HepG2 (cell line): Measurements from ENCODE around the gene LYST.

Experiments used
- EP300 ChIP-seq, 3 experiments: sonication (generic) in 1 of 3; formaldehyde crosslinking in 1 of 3; IDR thresholded peaks; 2 replicates each; pipeline versions ENCODE4 v1.5.1 to v1.6.1; 2011 to 2020; ENCODE audit warnings: low read depth in 2 of 3, low read length in 2 of 3, borderline replicate concordance in 1 of 3, improper control_type of control experiment in 1 of 3, mild to moderate bottlenecking in 1 of 3, missing genetic modification reagents in 1 of 3, moderate library complexity in 1 of 3
- MEIS2 ChIP-seq: sonication (generic); formaldehyde crosslinking; IDR thresholded peaks from 2 replicates; pipeline ENCODE4 v1.9.0; 2021; ENCODE audit warnings: mild to moderate bottlenecking, missing genetic modification reagents
- RAD21 ChIP-seq: fragments of 450-650 bp; formaldehyde crosslinking; IDR thresholded peaks from 2 replicates; pipeline ENCODE4 v1.5.0; 2020; ENCODE audit warnings: mild to moderate bottlenecking

- no peak for TF ChIP-seq EP300 (IDR thresholded peaks at IDR 0.05; ENCODE audit: low read depth in 2 of 2, low read length in 2 of 2)
- no peak for TF ChIP-seq EP300 (CRISPR knock-in tag; IDR thresholded peaks at IDR 0.05; ENCODE audit: borderline replicate concordance)
- TF ChIP-seq MEIS2, result no peak
- no peak for TF ChIP-seq RAD21 (CRISPR knock-in tag)
Observed at GRCh38 chr1:235844776-235845175, 21.9 kb downstream of the LYST start.
